NCI-H748 treated with DMSO at 0.1 percent for 48 hours (cell line): Measurements from ENCODE around the gene UBE2QL1.

Experiments used
- DNase-seq: peaks from one replicate; lab custom pipeline; 2025; lab: John Stamatoyannopoulos, UW

The UBE2QL1 gene

GRCh38 chr5:6476313-6476661 is 27.6 kb downstream of the UBE2QL1 start:
- no peak for DNase-seq

- no peak for DNase-seq
These were observed 30.1 kb downstream of the UBE2QL1 start for GRCh38 chr5:6478793-6479192.

DNA sequence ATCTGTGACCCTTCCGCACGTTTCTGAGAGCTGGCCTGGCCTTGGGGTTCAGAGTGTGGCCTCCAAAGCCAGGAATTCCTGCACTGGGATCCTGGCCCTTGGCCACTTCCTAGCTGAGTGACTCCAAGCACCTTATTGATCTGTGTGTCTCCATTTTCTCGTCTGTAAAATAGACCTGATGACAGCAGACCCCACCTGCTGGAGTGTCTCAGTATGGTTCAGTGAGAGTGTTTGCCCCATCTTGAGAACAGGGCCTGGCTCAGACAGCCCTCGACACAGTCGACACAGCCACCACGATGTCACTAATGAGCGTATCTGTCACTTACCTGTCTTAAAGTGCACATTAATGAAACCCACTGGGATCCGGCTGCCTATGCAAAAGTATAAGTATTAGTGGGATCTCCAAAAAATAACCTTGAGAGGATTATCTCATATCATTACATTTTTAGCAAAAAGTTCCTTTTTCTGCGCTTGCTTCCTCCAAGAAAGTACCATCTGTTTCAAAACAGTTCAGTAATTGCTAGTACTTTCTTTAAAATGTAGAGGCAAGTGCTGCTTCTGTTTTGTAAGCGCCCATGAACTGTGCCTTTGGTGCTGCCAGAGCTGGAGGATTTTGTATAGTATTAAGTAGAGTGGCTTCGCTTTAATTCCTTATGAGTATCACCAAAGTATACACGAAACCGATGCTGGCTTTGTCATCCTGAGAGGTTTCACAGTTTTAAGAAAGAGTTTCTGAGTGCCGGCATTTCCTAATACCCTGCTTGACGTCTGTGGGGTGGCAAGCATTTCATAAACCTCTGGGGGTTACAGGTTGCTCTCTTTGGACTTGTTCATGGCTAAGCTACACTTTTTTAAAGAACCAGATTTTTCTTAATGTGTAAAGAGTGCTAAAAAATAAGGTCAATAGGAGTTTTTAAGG is 31.7 kb downstream of the UBE2QL1 start:
- no peak for DNase-seq

DNA sequence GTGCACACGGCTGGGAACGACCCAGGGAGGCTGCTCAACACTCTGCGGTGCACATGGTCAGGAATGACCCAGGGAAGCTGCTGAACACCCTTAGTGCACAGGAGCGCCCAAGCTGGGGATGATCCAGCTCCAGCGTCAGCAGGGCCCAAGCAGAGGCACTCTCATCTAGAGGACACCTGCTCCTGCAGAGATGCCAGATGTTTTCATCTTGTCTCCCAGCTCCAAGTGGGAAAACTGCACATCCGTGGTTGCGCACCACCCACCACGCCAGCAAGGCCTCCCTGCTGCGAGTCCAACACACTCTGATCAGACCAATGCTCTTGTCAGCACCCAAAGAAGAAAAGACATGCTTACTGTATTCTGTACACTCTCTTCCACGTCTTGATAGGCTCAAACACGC is 34.1 kb downstream of the UBE2QL1 start:
- DNase-seq, result no peak

- DNase-seq, result no peak
These were observed 35.3 kb downstream of the UBE2QL1 start for GRCh38 chr5:6483880-6484382.

GRCh38 chr5:6484446-6484845 is 35.8 kb downstream of the UBE2QL1 start:
- no peak for DNase-seq

GRCh38 chr5:6484899-6485298 is 36.2 kb downstream of the UBE2QL1 start:
- no peak for DNase-seq

GRCh38 chr5:6485441-6485840 is 36.8 kb downstream of the UBE2QL1 start:
- DNase-seq, result no peak

GRCh38 chr5:6486074-6486473 is 37.4 kb downstream of the UBE2QL1 start:
- no peak for DNase-seq

GRCh38 chr5:6487081-6487480 is 38.4 kb downstream of the UBE2QL1 start:
- DNase-seq, result no peak

DNA sequence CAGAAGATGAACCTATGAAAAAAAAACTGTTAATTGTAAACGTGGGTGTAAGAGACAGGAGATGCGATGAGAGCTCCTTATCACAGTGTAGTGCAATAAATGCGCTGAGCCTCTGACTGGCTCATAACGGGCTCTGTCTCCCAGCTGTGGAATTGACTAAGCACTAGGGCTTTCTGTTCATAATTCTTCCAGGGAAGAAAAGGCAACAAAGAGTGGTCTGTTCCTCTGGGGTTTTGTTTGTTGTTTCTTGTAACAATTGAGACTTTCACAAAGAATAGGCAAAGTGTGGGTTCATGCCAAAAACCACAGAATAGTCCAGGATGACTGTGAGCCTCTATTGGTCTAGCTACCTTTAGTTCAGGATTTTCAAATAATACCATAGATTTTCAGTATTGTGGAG is 39.4 kb downstream of the UBE2QL1 start:
- DNase-seq, result no peak

DNA sequence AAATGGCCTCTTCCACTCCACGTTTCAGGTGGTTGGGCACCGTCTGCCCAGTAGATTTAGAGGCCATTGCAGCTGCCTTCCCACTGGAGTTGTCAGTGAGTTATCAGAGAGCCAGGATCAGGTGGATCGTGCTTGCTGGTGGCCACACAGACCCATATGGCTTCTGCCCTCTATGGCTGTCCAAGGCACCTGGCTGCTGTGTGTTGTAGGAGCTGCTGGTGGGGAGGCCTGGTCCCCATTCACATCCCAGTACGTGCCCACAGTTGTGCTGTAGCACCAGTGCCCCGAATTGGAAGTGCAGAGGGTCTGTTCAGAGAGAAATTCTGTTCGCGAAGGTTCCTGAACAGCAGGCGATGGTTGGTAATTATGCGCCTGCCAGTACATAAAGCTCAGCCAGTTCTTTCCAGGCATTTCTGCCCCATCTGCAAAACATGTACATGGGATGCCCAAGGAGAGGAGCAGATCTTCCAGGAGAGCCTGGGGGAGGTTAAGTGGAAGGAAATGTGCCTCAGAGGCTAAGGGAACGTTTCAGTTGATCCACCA is 41.1 kb downstream of the UBE2QL1 start:
- DNase-seq, result no peak

GRCh38 chr5:6490246-6490645 is 41.6 kb downstream of the UBE2QL1 start:
- DNase-seq, result no peak

DNA sequence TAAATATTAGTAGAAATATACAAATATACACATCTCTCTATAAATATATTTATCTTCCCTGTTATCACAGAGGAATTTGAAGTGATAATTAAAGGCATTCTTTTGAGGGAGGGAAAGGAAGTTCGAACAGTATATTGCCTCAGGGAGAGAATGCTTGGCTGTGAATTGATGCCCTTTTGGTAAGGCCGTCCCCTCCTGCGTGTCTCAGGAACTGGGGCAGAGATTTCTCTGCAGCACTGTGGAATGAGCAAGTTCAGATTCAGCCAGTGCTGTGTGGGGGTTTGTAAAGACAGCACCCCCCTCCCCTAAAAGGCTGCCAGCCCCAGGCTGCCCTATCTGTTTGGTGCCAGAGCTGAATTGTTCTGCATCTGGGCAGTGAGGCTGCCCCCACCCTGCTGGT is 42.0 kb downstream of the UBE2QL1 start:
- no peak for DNase-seq

DNA sequence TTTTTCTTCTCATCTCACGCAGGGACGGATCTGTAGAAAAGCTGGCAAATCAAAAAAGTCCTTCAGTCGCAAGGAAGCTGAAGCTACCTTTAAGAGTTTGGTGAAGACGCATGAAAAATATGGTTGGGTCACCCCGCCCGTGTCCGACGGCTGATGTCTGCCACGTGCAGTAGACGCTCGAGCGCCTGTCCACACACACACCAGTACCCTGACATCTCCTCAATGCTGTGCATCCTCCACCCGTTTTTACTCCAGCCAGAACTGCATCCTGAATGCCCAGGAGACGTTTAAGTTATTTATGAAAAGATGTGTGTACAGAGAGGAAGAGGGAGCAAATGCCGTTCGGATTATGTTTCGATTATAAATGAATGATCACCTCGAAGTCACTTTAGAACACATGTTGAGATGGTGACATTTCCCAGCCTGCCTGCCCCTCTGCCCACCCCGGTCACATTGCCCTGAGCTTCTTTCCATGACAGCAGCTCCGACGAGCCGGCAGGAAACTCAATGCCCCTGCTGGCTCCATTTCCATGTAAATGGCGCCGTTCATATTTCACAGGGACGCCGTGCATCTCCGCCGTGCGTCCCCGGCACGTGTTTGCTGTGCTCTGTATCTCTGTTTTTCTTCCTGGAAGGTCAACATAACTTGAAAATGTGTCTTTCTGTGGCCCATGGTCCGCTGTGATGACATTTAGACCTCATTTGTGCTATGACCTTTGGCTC is 42.7 kb downstream of the UBE2QL1 start:
- DNase-seq, result no peak

- DNase-seq, result no peak
These were observed 43.2 kb downstream of the UBE2QL1 start for GRCh38 chr5:6491919-6492290.

DNA sequence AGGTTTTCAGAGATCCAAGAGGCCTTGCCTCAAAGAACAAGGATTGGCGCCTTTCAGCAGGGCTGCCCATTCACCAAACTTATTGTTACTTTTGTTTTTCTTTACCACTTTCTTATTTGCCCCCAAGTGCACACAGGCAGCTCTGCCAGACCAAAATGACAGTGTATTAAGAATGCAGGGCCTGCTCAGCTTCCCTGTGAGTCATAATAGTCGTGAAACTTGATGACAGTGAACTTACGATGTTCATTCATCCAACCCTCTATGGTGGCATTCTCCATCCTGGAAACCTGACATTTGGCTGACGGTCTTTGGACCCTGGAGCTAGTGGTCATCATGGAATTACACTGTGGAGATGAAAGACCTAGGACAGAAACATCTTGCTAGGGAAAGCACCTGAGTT is 44.3 kb downstream of the UBE2QL1 start:
- DNase-seq, result no peak

DNA sequence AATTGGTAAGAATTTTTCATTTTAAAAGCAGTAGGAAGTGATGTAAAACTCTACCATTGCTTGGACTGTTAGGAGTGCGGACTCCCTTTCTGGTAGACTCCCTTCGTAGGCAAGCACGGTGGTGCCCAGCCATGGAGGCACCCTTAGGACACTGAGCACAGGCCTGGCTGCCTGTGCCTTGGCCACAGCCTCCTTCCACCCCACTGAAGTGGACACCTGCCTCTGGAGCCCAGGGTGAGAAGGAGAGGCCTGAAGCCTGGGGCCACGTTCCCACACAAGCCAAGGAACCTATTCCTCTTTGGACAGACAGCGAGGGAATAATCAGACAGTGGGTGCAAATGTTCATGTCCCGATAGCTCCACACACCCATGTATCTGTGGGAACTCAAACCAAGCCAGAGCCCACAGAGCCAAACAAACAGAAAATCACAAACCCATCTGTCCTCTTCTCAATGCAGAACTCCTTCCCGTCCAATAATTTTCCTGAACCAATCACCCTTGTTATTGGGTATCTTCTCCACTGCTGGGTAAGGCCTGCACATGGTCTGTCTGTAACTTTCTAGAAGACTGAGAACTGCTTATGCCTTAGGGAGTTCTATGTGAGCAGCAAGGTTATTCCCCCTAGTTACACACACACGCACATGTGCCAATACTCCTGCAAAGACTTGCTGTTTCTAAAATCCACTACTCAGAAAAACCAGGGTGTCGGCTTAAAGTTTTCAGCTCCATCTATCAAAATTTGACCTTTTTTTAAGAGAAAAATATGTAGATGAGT is 45.2 kb downstream of the UBE2QL1 start:
- DNase-seq, result no peak

GRCh38 chr5:6494939-6495338 is 46.3 kb downstream of the UBE2QL1 start:
- no peak for DNase-seq

DNA sequence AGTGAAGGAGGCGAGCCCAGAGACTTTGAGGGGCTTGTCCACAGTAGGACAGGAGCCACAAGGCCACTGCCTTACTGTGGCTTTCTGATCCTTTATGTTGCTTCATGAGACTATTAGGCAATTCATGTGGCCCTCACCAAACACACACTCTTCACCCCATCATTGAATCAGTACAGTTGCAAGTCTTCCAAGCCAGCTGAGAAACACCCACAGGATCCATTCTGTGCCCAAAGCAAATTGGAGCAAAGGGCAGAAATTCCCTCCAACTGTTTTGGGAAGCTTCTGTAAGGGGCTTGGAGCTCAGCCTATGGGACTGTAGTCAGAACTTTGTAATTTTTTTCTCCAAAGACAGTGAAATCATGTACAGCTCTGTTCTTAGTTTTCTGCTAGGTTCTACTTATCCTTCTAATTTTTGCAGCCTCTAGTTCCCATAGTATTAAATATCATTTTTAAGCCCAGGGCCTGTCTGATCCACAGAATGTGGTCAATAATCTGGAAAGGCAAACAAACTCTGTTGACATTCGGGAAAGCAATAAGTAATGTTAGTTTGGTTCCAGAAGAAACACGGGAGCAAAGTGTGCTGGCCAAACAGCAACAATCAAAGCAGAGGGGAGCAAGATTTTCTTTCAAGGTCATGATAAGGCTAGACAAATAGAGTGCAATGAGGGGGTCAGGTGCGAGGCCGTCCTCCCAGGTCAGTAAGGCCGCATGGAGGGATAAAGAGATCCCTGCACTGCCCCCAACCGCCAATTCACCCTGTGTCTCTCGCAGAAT is 47.0 kb downstream of the UBE2QL1 start:
- DNase-seq, result no peak

DNA sequence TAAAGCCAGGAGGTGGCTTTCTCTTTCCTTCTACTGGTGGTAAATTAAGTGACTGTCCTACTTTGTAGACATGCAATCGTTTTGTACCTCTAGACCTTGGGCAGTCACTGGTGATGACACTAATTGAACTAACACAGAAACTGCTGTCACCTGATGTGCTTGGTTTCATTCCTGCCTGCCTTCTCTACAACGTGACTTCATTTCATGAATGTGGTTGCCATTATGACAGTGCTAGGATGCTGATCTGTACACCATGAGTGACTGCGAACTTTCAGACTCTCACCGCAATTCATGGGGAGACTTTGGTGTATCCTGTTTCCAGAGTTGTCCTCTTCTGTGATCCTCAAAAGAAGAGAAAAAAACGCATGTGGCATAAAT is 47.5 kb downstream of the UBE2QL1 start:
- DNase-seq, result no peak

DNA sequence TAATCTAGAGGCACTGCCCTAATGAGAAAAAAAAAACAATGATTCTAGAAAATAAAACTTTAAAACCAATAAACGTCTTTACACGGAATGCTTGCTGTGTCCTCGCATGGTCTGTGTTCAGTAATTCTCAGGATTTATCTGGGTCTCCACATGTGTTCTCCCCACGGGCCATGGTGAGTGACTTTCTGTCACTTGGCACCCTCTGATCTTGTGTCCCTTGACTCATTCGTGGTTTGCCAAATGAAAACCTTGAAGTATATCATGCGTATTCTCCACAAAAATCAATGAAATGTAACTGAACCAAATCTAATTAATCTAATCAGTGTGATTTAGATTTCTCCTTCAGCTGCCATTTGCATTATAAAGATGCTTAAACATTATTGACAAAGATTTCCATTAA is 48.0 kb downstream of the UBE2QL1 start:
- no peak for DNase-seq
